NCI-H446 (cell line): ENCODE measurements around the gene HDAC4.

Experiments
- DNase-seq, 2 experiments: peaks; one replicate each; lab custom pipeline; 2025; lab: John Stamatoyannopoulos, UW

Gene HDAC4

GRCh38 chr2:239236808-239237205 lies 164.0 kb downstream of the HDAC4 start:
- DNase-seq = no peak

GRCh38 chr2:239236043-239236807 lies 164.6 kb downstream of the HDAC4 start:
- DNase-seq = no peak

- no peak for DNase-seq
Observed at GRCh38 chr2:239235311-239235710, 165.5 kb downstream of the HDAC4 start.

- no peak for DNase-seq
Observed at GRCh38 chr2:239234191-239235175, 166.3 kb downstream of the HDAC4 start.

GRCh38 chr2:239233576-239233975 lies 167.2 kb downstream of the HDAC4 start:
- no peak for DNase-seq

GRCh38 chr2:239232195-239232578 lies 168.6 kb downstream of the HDAC4 start:
- DNase-seq = no peak

- DNase-seq = no peak
Observed at GRCh38 chr2:239231231-239232194, 169.3 kb downstream of the HDAC4 start.

- no peak for DNase-seq
Observed at GRCh38 chr2:239230318-239231052, 170.3 kb downstream of the HDAC4 start.

GRCh38 chr2:239229545-239230279 lies 171.1 kb downstream of the HDAC4 start:
- no peak for DNase-seq

GRCh38 chr2:239227661-239228371 lies 173.0 kb downstream of the HDAC4 start:
- DNase-seq = peak in 1 of 2 experiments; percentile 78

- DNase-seq = no peak
Observed at GRCh38 chr2:239226677-239227581, 173.9 kb downstream of the HDAC4 start.

- DNase-seq = no peak
Observed at GRCh38 chr2:239225871-239226561, 174.8 kb downstream of the HDAC4 start.

GRCh38 chr2:239225371-239225851 lies 175.4 kb downstream of the HDAC4 start:
- DNase-seq = no peak

GRCh38 chr2:239224955-239225354 lies 175.9 kb downstream of the HDAC4 start:
- no peak for DNase-seq

GRCh38 chr2:239224199-239224570 lies 176.6 kb downstream of the HDAC4 start:
- no peak for DNase-seq

GRCh38 chr2:239223310-239224198 lies 177.3 kb downstream of the HDAC4 start:
- peak in 1 of 2 experiments; percentile 27 for DNase-seq
